GM12892 (cell line): ENCODE data around the gene KCNK4.

Source experiments
- POLR2A ChIP-seq: IDR thresholded peaks from 2 replicates; pipeline ENCODE4 v1.6.1; 2011; ENCODE audit warnings: low read depth, low read length, control low read depth
- POLR2AphosphoS5 ChIP-seq: IDR thresholded peaks from 2 replicates; pipeline ENCODE4 v1.6.1; 2011; ENCODE audit warnings: low read depth, low read length, control low read depth
- TAF1 ChIP-seq: IDR thresholded peaks from 2 replicates; pipeline ENCODE4 v1.6.1; 2011; ENCODE audit warnings: low read depth, mild to moderate bottlenecking, control low read depth, low read length, borderline replicate concordance

- TF ChIP-seq POLR2A: no peak
- TF ChIP-seq POLR2AphosphoS5: no peak
- no peak for TF ChIP-seq TAF1
Observed at GRCh38 chr11:64296236-64296635, 5.1 kb downstream of the KCNK4 start.
